Karpas-422 (cell line): ENCODE data around the gene AMBRA1. TPM values are rescaled to one million over a fixed set of nuclear protein-coding genes. Genes with fewer than 3 reads are reported as not detected.
"Not testable (repeated sequence)": the region's sequence is repeated elsewhere in the genome, so short reads cannot be mapped to it uniquely, and the experiment has no call there.

Experiments used
- DNase-seq: peaks from one replicate; pipeline ENCODE4 v3.0.0-alpha.2; 2015
- H2AFZ ChIP-seq: fragments of 200-600 bp; sonication (generic); 2 replicates; pipeline ENCODE4 v1.6.1; 2014; ENCODE audit warnings: antibody characterized with exemption, low read length, mixed read lengths
- H3K27ac ChIP-seq: fragments of 200-600 bp; sonication (generic); 2 replicates; pipeline ENCODE4 v1.5.1; 2014; ENCODE audit warnings: mild to moderate bottlenecking, low read length, moderate library complexity
- H3K27me3 ChIP-seq: fragments of 200-600 bp; sonication (generic); 2 replicates; pipeline ENCODE4 v1.6.1; 2014; ENCODE audit warnings: low read length, mixed read lengths
- H3K36me3 ChIP-seq: fragments of 200-600 bp; sonication (generic); 2 replicates; pipeline ENCODE4 v1.6.1; 2014; ENCODE audit warnings: low read length, mixed read lengths; ENCODE audit not compliant: insufficient read depth
- H3K4me1 ChIP-seq: fragments of 200-600 bp; sonication (generic); 2 replicates; pipeline ENCODE4 v1.6.1; 2014; ENCODE audit warnings: mild to moderate bottlenecking, low read length, mixed read lengths
- H3K4me2 ChIP-seq: fragments of 200-600 bp; sonication (generic); 2 replicates; pipeline ENCODE4 v1.6.1; 2014; ENCODE audit warnings: low read length, low read depth, mild to moderate bottlenecking; ENCODE audit not compliant: poor library complexity, severe bottlenecking
- H3K4me3 ChIP-seq: fragments of 200-600 bp; sonication (generic); 2 replicates; pipeline ENCODE4 v1.5.1; 2014; ENCODE audit warnings: mild to moderate bottlenecking, antibody characterized with exemption, low read length, mixed read lengths
- H3K79me2 ChIP-seq: fragments of 200-600 bp; sonication (generic); 2 replicates; pipeline ENCODE4 v1.6.1; 2014; ENCODE audit warnings: mild to moderate bottlenecking, low read length, mixed read lengths
- H3K9ac ChIP-seq: fragments of 200-600 bp; sonication (generic); 2 replicates; pipeline ENCODE4 v1.6.0; 2014; ENCODE audit warnings: low read length
- H3K9me2 ChIP-seq: fragments of 200-600 bp; sonication (generic), shearing (Covaris generic); replicated peaks from 2 replicates; pipeline ENCODE4 v1.6.0; 2014; ENCODE audit warnings: mild to moderate bottlenecking, low read length, moderate library complexity; ENCODE audit not compliant: insufficient read depth
- H3K9me3 ChIP-seq: fragments of 300-700, 200-600 bp; sonication (generic); 2 replicates; pipeline ENCODE4 v1.6.1; 2014; ENCODE audit warnings: low read length, mixed read lengths
- H4K20me1 ChIP-seq: fragments of 200-600 bp; sonication (generic); 2 replicates; pipeline ENCODE4 v1.6.1; 2014; ENCODE audit warnings: mild to moderate bottlenecking, antibody characterized with exemption, low read length, low read depth; ENCODE audit not compliant: insufficient read depth
- total RNA-seq: library from RNA; depleted of rRNA; stranded (reverse); fragments of >200 nt; shearing (Covaris generic); gene quantifications from 2 replicates; pipeline ENCODE4 v1.2.3, GENCODE V29; 2014; ENCODE audit warnings: low replicate concordance

AMBRA1 gene
- total RNA-seq, 1 experiment from 2014 or later: 30.3 TPM

DNA sequence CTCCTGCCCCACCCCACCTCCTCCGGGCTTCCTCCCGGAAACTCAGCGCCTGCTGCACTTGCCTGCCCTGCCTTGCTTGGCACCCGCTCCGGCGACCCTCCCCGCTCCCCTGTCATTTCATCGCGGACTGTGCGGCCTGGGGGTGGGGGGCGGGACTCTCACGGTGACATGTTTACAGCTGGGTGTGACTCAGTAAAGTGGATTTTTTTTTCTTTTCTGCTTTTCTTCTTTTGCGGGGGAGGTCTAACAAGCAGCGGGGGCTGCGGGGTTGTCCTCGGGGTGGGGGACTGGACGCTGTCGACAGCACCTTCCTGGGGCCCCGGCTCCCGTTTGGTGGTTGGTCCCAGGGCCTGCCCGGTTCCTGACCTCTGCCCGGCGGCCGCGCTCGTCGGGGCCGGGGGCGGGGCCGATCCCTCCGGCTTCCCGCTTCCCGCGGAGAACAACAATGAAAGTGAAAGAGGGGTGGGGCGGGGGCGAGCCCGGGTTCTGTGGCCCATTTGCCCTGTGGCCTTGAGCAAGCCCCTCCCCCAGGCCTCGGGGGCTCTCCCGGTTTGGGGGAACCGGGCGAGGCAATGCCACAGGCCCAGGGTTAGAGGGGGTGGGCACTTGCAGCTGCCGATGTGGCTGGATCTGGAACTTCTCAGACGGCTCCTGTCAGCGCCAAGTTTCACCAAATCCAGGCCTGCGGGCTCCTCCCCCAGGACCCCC is 213.3 kb downstream of the AMBRA1 start:
- H3K27ac ChIP-seq: no peak overlapping the region
- peak overlapping the region; percentile 80 for H3K4me2 ChIP-seq
- H2AFZ ChIP-seq: no peak overlapping the region
- peak overlapping the region; percentile 69 for H3K4me3 ChIP-seq
- peaks cover 16% of the 10 kb centered on the region for H3K4me1 ChIP-seq
- H3K9me3 ChIP-seq: no peaks in the 10 kb centered on the region
- H3K27me3 ChIP-seq: no peaks in the 10 kb centered on the region
- no peaks in the 10 kb centered on the region for H3K79me2 ChIP-seq
- peak overlapping the region; percentile 65 for H3K9ac ChIP-seq
- peaks cover 8% of the 10 kb centered on the region; the same call in 1 of the 2 replicates for H4K20me1 ChIP-seq
- no peaks in the 10 kb centered on the region; the same call in 1 of the 2 replicates for H3K36me3 ChIP-seq
- no peaks in the 10 kb centered on the region for H3K9me2 ChIP-seq
- peak; percentile 61 for DNase-seq

DNA sequence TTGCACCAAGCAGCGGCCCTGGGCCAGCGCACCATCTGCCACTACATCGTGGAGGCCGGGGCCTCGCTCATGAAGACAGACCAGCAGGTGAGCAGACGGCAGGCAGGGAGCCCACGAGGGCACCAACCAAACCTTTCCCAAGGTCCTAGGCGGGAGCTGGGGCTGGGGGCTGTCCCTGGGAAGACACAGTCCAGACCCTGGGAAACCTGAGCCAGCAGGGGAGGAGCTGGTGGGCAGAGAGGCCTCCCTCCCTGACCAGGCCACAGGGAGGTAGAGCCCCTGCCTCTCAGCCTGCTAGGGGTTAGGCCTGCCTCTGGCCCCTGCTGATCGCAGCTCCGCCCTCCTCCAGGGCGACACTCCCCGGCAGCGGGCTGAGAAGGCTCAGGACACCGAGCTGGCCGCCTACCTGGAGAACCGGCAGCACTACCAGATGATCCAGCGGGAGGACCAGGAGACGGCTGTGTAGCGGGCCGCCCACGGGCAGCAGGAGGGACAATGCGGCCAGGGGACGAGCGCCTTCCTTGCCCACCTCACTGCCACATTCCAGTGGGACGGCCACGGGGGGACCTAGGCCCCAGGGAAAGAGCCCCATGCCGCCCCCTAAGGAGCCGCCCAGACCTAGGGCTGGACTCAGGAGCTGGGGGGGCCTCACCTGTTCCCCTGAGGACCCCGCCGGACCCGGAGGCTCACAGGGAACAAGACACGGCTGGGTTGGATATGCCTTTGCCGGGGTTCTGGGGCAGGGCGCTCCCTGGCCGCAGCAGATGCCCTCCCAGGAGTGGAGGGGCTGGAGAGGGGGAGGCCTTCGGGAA is 214.1 kb downstream of the AMBRA1 start:
- not testable (repeated sequence) for H3K9ac ChIP-seq, H3K27ac ChIP-seq, DNase-seq, H2AFZ ChIP-seq, H3K4me3 ChIP-seq, H3K9me2 ChIP-seq, H3K36me3 ChIP-seq, H3K27me3 ChIP-seq, H4K20me1 ChIP-seq, H3K4me2 ChIP-seq, H3K9me3 ChIP-seq, H3K79me2 ChIP-seq
- H3K4me1 ChIP-seq: peaks cover 16% of the 10 kb centered on the region

DNA sequence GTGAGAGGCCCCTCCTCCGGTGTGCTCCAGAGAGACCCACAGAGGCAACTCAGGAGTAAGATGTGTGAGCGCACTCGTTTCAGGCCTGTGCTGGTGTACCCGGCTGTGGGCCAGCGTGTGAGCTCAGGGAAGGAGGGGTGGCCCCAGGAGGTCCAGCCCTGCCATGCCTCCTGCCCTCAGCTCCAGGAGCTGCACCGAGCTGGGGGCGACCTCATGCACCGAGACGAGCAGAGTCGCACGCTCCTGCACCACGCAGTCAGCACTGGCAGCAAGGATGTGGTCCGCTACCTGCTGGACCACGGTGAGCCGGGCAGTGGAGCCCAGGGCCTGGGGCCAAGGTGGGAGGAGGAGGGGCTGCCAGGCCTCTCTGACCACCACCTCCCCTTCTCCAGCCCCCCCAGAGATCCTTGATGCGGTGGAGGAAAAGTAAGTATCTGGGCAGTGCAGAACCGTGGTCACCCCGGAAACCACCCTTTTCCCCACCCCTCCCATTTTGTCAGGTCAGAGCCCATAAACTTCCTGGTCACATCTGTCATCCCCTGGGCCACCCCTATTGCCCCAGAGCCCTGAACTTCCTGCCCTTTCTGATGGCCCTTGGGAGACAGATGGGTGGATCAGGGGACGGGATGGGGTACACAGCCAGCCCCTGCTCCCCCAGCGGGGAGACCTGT is 214.9 kb downstream of the AMBRA1 start:
- Histone ChIP-seq H3K4me3 (no peak overlapping the region), H3K27me3 (no peaks in the 10 kb centered on the region), H3K4me2 (no peak overlapping the region), H3K9me2 (no peaks in the 10 kb centered on the region), H3K9me3 (no peaks in the 10 kb centered on the region), H3K79me2 (no peaks in the 10 kb centered on the region), H3K27ac (no peak overlapping the region), H3K36me3 (no peaks in the 10 kb centered on the region; the same call in 1 of the 2 replicates), H3K9ac (no peak overlapping the region), H3K4me1 (peaks cover 16% of the 10 kb centered on the region), H4K20me1 (peaks cover 8% of the 10 kb centered on the region; the same call in 1 of the 2 replicates), H2AFZ (no peak overlapping the region)
- no peak for DNase-seq

DNA sequence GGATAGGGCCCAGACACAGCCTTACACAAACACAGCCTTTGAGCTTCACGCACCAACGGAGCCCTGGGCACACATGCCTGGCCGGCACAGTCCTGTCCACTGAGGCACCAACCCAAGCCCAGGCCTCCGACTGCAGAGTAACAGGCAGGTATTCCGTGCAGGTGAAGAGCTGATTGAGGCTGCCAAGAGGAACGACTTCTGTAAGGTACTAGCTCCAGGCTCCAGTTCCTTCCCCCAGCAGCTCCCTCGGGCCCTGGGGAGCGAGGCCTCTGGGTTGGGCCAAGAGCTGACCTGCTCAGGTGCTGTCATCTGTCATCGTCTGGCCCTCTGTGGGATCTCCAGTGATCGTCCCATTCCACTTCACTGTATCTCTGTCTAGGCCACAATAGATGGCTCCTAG is 215.5 kb downstream of the AMBRA1 start:
- H3K9ac ChIP-seq: no peak overlapping the region
- no peaks in the 10 kb centered on the region for H3K9me2 ChIP-seq
- H2AFZ ChIP-seq: no peak overlapping the region
- H3K9me3 ChIP-seq: no peaks in the 10 kb centered on the region
- H4K20me1 ChIP-seq: peaks cover 8% of the 10 kb centered on the region; the same call in 1 of the 2 replicates
- peaks cover 16% of the 10 kb centered on the region for H3K4me1 ChIP-seq
- no peaks in the 10 kb centered on the region; the same call in 1 of the 2 replicates for H3K36me3 ChIP-seq
- H3K4me3 ChIP-seq: no peak overlapping the region
- H3K27ac ChIP-seq: no peak overlapping the region
- no peak for DNase-seq
- H3K27me3 ChIP-seq: no peaks in the 10 kb centered on the region
- H3K79me2 ChIP-seq: no peaks in the 10 kb centered on the region
- H3K4me2 ChIP-seq: no peak overlapping the region

DNA sequence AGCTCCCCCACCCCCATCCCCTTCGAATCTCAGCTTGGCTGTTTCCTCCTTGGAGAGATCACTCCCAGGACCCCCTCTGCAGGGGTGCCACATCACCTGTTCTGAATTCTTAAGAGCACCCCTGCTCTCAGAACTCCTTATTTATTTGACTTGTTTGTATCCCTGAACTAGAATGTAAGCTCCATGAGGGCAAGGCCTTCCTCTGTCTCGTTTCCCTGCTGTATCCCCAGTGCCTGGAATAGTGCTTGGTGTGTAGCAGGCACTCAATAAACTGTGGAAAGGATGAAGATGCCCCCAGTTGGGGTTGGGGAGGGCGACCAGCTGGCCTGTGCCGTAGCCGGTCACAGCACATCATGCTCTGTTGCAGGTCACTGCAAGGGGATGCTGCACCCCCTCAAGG is 216.0 kb downstream of the AMBRA1 start:
- H2AFZ ChIP-seq: no peak overlapping the region
- no peaks in the 10 kb centered on the region for H3K9me2 ChIP-seq
- no peaks in the 10 kb centered on the region for H3K27me3 ChIP-seq
- peaks cover 8% of the 10 kb centered on the region; the same call in 1 of the 2 replicates for H4K20me1 ChIP-seq
- H3K27ac ChIP-seq: no peak overlapping the region
- H3K36me3 ChIP-seq: no peaks in the 10 kb centered on the region; the same call in 1 of the 2 replicates
- no peaks in the 10 kb centered on the region for H3K79me2 ChIP-seq
- H3K9me3 ChIP-seq: no peaks in the 10 kb centered on the region
- H3K9ac ChIP-seq: no peak overlapping the region
- no peak overlapping the region for H3K4me3 ChIP-seq
- DNase-seq: no peak
- H3K4me1 ChIP-seq: peaks cover 16% of the 10 kb centered on the region
- no peak overlapping the region for H3K4me2 ChIP-seq

DNA sequence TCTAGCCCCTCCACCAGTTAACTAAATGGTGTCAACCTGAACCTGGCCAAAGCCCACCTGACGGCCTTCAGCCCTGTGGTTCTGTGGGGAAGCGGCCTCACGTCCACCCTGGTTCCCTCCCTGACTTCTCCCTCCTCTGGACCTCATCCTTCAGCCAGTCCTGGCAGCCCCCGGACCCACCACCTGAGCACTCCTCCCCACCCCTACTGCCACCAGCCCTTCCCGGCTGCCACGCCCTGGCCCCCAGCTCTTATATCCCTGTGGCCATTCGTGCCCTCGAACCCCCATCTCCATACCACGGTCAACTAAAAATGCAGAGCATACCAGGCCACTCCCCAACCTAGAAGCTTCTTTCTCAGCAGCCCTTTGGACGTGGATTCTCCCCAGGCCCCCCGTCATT is 216.5 kb downstream of the AMBRA1 start:
- H3K36me3 ChIP-seq: no peaks in the 10 kb centered on the region; the same call in 1 of the 2 replicates
- DNase-seq: no peak
- no peaks in the 10 kb centered on the region for H3K9me3 ChIP-seq
- no peaks in the 10 kb centered on the region for H3K27me3 ChIP-seq
- peaks cover 16% of the 10 kb centered on the region for H3K4me1 ChIP-seq
- H3K4me3 ChIP-seq: no peak overlapping the region
- H3K9ac ChIP-seq: no peak overlapping the region
- peaks cover 5% of the 10 kb centered on the region; the same call in 1 of the 2 replicates for H4K20me1 ChIP-seq
- H3K9me2 ChIP-seq: no peaks in the 10 kb centered on the region
- H3K27ac ChIP-seq: no peak overlapping the region
- H3K4me2 ChIP-seq: no peak overlapping the region
- H2AFZ ChIP-seq: no peak overlapping the region
- H3K79me2 ChIP-seq: no peaks in the 10 kb centered on the region

DNA sequence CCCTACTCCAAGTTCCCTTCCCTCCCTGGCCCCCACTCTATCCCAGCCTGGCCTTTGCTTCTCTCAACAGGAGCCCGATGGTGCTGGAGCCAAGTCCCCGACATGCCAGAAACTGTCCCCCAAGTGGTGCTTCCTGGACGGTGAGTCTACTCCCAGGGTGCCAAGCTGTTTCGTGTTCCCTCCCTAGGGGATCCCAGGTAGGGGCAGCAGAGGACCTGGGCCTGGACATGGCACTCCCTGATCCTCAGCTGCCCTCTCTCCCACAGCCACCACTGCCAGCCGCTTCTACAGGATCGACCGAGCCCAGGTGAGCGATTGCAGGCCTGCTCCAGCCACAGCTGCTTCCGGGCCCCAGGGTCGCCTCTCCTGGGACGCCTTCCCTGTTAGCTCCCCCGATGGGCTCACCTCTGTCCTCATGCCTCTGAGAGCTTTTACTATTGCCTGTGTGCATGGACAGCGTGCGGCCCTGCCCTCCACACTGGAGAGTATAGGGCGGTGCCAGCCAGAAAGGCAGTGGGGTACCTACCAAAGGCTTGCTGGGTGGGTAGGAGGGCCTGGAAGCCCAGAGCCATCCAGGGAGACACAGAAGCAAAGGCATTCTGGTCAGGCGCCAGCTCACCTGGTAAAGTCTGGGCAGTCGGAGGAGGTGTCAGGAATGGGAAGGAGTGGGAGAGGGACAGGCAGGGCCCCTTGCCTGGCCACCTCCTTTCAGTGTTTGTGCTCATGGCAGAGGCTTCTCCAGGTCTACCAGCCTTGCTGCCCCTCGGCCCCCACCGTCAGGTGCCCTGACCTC is 217.4 kb downstream of the AMBRA1 start:
- peaks cover 4% of the 10 kb centered on the region; the same call in 1 of the 2 replicates for H4K20me1 ChIP-seq
- H3K79me2 ChIP-seq: no peaks in the 10 kb centered on the region
- H3K36me3 ChIP-seq: no peaks in the 10 kb centered on the region; the same call in 1 of the 2 replicates
- no peak for DNase-seq
- no peak overlapping the region for H3K4me2 ChIP-seq
- no peaks in the 10 kb centered on the region for H3K9me2 ChIP-seq
- no peak overlapping the region for H3K4me3 ChIP-seq
- no peak overlapping the region for H2AFZ ChIP-seq
- no peaks in the 10 kb centered on the region for H3K9me3 ChIP-seq
- H3K27me3 ChIP-seq: no peaks in the 10 kb centered on the region
- no peak overlapping the region for H3K9ac ChIP-seq
- no peak overlapping the region for H3K27ac ChIP-seq
- peaks cover 11% of the 10 kb centered on the region for H3K4me1 ChIP-seq
